ENCODE results near the gene EVA1A. TPM values are rescaled to one million over a fixed set of nuclear protein-coding genes. Genes with fewer than 3 reads are reported as not detected.

Gene EVA1A
- total and polyA plus RNA-seq, 3 donors from 2014 or later: 5.2 to 13.8 (median 10.3) TPM

- H3K36me3 ChIP-seq (ENCODE audit: low read depth, missing control alignments): no peaks in the 10 kb centered on the region
- intact Hi-C loops (cut with DNase I; ENCODE audit: low total_unique reads): no loop called here
- TF ChIP-seq, protein P1, sequence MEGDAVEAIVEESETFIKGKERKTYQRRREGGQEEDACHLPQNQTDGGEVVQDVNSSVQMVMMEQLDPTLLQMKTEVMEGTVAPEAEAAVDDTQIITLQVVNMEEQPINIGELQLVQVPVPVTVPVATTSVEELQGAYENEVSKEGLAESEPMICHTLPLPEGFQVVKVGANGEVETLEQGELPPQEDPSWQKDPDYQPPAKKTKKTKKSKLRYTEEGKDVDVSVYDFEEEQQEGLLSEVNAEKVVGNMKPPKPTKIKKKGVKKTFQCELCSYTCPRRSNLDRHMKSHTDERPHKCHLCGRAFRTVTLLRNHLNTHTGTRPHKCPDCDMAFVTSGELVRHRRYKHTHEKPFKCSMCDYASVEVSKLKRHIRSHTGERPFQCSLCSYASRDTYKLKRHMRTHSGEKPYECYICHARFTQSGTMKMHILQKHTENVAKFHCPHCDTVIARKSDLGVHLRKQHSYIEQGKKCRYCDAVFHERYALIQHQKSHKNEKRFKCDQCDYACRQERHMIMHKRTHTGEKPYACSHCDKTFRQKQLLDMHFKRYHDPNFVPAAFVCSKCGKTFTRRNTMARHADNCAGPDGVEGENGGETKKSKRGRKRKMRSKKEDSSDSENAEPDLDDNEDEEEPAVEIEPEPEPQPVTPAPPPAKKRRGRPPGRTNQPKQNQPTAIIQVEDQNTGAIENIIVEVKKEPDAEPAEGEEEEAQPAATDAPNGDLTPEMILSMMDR (IDR thresholded peaks at IDR 0.05): no peak
- no peak for TF ChIP-seq POLR2A (IDR thresholded peaks at IDR 0.05)
- no peaks in the 10 kb centered on the region for H3K4me1 ChIP-seq
- no peak overlapping the region for H3K27ac ChIP-seq
- DNase-seq: no peak
- H3K9me3 ChIP-seq: no peaks in the 10 kb centered on the region
- H3K27me3 ChIP-seq: no peaks in the 10 kb centered on the region
- no peak overlapping the region for H3K4me3 ChIP-seq
Measured at GRCh38 chr2:75579186-75579585, 18.4 kb upstream of the EVA1A start.

DNA sequence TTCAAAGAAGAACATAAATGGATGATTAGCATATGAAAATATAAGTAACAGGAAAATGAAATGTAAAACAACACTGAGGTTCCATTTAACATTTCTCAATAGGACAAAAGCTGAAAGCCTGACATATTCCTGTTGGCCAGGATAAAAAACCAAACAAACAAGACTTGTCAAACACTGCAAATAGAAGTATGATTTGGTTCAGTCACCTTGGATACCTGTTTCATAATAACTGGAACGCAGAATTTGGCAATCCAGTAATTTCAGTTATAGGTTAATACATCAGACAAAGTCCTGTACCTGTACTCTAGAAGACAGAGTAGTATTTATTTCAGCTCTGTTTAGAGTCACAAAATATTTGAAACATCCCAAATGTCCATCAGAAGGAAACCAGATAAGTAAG, 16.5 kb upstream of the EVA1A start:
- no peaks in the 10 kb centered on the region for H3K4me1 ChIP-seq
- TF ChIP-seq POLR2A (IDR thresholded peaks at IDR 0.05): no peak
- TF ChIP-seq, protein P1 (IDR thresholded peaks at IDR 0.05): no peak
- 93 to 100% methylated on average over 1 of the region's 1 CpG for WGBS, 2 donors
- H3K36me3 ChIP-seq (ENCODE audit: low read depth, missing control alignments): no peaks in the 10 kb centered on the region
- no peak for DNase-seq
- no peak overlapping the region for H3K27ac ChIP-seq
- no peaks in the 10 kb centered on the region for H3K9me3 ChIP-seq
- intact Hi-C loops (cut with DNase I; ENCODE audit: low total_unique reads): no loop called here
- H3K4me3 ChIP-seq: no peak overlapping the region
- H3K27me3 ChIP-seq: no peaks in the 10 kb centered on the region

- Histone ChIP-seq H3K27me3 (no peaks in the 10 kb centered on the region), H3K4me1 (peaks cover 9% of the 10 kb centered on the region), H3K9me3 (no peaks in the 10 kb centered on the region), H3K4me3 (no peak overlapping the region), H3K27ac (no peak overlapping the region), H3K36me3 (ENCODE audit: low read depth, missing control alignments) (no peaks in the 10 kb centered on the region)
- no peak for DNase-seq
- intact Hi-C loops (cut with DNase I; ENCODE audit: low total_unique reads): no loop called here
- WGBS, 2 donors: 94 to 100% methylated on average over 1 of the region's 1 CpG
- no peak for TF ChIP-seq POLR2A (IDR thresholded peaks at IDR 0.05)
- TF ChIP-seq, protein P1 (IDR thresholded peaks at IDR 0.05): no peak
Measured at GRCh38 chr2:75574106-75574505, 13.4 kb upstream of the EVA1A start.

DNA sequence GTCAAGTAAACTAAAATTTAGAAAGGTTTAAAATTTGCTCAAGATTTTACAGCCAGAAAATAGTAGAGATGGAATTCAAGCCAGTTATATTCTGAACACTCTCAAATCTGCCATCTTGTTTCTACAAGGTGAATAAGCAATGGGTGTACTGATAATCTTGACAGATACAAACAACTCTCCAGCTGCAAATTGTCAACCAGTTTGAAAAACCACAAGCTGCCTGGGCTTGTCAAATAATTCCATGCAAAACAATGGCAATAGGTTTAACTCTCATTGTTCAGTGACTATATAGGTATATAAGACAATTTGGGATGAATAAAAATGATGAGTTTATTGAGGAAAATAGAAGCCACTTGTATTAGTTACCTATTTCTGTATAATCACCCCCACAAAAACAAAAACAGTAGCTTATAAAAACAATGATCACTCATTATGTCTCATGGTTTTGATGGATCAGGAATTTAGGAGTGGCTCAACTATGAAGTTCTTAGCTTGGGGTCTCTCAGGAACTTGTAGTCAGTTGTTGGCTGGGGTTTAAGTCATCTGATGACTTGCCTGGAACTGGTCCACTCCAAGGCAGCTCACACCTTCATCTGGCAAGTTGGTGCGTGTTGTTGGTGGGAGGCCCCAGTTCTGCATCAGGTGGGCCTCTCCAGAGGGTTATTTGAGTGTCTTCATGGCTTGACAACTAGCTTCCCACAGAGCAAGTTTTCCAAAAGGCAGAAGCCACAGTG, 12.6 kb upstream of the EVA1A start:
- no peaks in the 10 kb centered on the region for H3K9me3 ChIP-seq
- DNase-seq: no peak
- TF ChIP-seq, protein P1 (IDR thresholded peaks at IDR 0.05): no peak
- TF ChIP-seq POLR2A (IDR thresholded peaks at IDR 0.05): no peak
- H3K36me3 ChIP-seq (ENCODE audit: low read depth, missing control alignments): no peaks in the 10 kb centered on the region
- no peaks in the 10 kb centered on the region for H3K27me3 ChIP-seq
- 100% methylated on average over 1 of the region's 1 CpG; no CpG with 5 or more reads in 1 of the 2 donors for WGBS, 2 donors
- no peak overlapping the region for H3K27ac ChIP-seq
- intact Hi-C loops (cut with DNase I; ENCODE audit: low total_unique reads): no loop called here
- H3K4me1 ChIP-seq: peaks cover 9% of the 10 kb centered on the region
- H3K4me3 ChIP-seq: no peak overlapping the region

All from testis (tissue), 3 donors.